HG02610 (cell line): ENCODE results near the gene PA2G4.

Experiments
- ATAC-seq: cut with Tn5 transposase; IDR thresholded peaks from one replicate; pipeline ENCODE4 v1.9.1; 2021; ENCODE audit warnings: mild to moderate bottlenecking, moderate library complexity; ENCODE audit not compliant: unreplicated experiment

The PA2G4 gene

DNA sequence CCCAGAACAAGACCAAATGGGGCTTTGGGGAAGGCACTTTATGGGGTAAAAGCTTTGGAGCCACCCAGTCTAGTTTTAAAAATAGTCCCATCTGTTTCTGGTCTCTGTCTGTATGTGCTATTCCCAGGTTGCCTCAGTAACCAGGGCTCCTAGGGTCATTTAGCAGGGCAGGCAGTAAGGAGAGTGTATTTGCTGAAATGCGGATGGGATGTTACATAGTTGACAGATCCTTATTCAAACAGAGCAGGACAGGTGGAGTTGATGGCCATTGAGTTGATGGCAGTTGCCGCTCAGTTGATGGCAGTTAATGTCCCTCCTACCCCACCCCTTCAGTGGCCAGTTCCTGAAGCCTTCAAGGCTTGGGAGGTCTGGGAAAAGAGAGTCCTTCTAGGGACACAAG is 18.3 kb downstream of the PA2G4 start:
- no peak for ATAC-seq

DNA sequence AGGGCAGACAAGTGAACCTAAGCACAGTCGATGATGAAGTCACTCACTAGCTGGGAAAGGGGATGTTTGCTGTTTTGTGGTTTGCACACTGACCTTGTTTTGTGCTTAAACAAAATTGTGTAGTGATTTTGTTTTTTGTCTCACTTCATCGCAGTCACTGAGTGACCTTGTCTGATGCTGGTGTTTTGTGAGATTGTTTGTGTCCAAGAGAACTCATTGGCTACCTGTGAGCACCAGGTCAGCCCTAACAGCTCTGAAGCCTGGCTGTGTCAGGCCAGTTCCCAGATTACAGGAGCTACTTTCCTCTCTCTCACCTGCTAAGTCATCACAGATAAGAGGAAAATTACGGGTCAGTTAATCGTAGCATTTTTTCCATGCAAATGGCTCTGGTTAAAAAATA is 19.8 kb downstream of the PA2G4 start:
- ATAC-seq: no peak

DNA sequence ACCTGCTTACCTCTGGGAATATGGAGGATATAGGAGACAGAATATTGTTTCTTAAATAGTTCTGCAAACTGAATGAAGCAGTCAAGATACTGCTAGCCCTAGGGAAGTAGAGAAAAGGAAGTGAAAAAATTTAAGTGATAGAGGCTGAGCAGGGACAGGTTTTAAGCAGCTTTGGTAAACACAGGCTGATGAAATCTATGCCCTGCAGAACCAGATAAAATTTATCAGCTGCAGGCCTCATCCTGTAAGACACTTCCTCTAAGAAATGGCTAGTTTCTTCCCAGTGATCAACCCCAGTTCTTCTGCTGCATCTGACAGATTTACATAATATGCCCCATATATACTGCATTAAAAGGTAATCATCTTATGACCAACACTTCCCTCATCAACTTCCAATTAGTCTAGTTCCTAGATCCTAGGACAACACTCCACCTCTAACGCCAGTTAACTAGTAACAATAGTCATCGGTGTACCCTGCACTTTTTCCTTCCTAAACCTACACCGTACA is 22.4 kb downstream of the PA2G4 start:
- ATAC-seq: no peak

DNA sequence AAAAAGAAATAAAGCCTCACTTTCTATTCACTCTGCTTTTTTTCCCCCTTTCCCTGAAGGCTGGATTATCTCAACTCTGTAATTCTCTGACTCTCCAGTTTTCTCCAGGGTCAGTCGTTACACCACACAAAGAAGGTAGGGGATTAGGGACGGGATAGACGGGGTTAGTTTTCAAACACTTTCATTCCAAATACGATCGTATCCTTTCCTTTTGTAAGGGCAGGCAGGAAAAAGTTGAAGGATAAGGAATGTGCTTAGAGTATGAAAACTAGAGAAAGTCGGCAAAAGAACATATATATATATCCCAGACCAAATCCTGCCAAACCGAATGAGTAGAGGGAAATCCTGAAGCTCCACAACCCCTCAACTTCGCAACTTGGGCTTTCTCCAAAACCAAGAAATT is 23.1 kb downstream of the PA2G4 start:
- ATAC-seq: no peak

DNA sequence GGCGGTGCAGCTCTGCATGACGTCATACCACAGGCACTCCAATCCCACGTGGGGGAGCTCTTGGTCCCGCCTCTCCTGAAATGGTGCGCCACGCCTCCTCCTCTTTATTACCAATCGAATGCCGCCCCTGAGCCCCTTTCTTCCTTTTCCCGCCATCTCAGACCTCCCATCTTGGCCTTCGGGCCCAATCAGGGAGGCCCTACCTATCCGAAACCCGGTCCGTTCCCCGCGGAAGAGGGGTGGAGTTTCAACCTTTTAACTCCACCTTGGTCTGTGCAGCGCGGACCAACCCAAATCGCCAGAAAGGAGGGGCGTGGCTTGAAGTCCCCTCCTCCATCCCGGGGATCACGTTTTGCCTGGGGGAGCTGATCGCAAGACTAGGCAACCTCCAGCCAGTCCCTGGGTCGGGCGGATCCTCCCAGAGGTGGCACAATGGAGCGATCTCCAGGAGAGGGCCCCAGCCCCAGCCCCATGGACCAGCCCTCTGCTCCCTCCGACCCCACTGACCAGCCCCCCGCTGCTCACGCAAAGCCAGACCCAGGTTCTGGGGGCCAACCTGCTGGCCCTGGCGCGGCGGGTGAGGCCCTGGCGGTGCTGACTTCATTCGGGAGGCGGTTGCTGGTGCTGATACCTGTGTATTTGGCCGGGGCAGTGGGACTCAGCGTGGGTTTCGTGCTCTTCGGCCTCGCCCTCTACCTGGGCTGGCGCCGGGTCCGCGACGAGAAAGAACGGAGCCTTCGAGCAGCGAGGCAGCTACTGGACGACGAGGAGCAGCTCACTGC is 23.7 kb downstream of the PA2G4 start, which contains the start of gene ESYT1:
Gene ESYT1, plus strand, starts transcription at position 380 of the 782 bp plus-strand sequence. Its CDS starts 53 bp downstream, at position 433.
- ATAC-seq: peak; percentile 88

DNA sequence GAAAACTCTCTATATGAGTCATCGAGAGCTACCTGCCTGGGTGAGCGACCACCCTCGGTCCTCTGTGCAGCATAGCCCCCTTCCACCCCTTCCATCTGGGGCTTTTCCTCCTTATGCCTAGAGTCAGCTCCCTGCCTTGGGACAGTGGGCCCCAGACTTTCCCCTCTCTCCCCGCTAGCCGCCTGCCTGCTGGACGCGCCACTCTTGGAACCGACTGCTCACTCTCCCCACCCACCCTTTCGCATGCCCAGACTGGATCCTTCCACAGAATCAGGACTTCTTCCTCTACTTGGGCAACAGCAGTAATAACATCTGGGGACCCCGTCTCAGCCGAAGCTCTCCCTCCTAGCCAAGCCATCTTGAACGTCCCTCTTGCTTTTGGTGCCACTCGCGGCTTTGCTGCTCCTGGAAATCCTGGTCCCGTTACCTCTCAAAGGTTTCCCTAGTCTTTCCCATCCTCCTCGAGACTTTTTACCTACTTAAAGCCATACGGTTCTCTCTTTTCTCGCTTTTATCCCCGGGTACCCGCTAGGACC is 24.4 kb downstream of the PA2G4 start:
- no peak for ATAC-seq

DNA sequence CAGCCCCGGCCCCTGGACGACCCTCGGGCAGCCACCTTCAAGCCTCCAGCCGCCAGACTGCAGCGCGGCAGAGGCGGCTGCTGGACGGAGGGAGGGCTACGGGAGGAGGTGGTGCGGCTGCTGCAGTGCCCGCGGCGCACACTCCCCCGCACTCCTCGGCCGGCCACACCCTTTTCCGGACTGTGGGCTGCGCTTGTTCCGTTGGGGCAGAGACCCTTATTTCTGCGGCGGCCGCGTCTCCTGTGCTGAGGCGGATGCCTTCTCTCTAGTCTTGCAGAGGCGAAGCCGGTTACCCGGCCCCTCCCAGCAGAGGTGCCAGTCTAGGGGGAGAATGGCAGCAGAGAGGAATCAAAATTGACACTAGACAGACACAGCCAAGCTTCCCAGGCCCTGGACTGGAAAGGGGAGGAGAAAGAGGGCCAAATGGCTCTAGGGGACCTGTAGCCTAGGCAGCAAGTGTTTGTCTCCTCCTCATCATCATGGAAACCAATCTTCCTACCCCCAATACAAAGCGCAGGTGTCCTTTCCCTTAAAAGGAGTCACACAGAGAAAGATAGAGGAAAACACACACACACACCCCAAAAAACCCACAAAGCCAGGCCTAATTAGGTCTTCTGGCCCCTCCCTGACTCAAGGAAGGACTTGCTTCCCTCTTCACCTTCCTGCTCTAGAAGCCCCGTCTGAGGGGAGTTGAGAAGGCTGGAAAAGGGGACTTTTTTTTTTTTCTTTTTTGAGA is 25.0 kb downstream of the PA2G4 start:
- peak; percentile 25 for ATAC-seq

DNA sequence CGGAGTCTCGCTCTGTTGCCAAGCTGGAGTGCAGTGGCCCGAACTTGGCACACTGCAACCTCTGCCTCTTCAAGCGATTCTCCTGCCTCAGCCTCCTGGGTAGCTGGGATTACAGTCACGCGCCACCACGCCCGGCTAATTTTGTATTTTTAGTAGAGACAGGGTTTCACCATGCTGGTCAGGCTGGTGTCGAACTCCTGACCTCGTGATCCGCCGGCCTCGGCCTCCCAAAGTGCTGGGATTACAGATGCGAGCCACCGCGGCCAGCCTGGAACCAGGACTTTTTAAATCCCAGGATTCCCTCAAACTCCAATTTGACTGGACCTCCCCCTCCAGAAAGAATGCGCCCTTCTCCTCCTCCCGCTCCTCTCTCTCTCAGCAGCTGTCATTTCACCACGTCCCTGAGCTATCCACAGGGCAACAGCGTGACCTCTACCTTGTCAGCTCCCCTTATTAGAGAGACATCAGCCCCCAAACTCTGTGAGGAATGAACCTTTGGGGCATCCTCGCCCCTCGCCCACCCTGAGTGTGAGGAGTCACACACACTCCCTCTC is 25.7 kb downstream of the PA2G4 start:
- ATAC-seq: no peak

DNA sequence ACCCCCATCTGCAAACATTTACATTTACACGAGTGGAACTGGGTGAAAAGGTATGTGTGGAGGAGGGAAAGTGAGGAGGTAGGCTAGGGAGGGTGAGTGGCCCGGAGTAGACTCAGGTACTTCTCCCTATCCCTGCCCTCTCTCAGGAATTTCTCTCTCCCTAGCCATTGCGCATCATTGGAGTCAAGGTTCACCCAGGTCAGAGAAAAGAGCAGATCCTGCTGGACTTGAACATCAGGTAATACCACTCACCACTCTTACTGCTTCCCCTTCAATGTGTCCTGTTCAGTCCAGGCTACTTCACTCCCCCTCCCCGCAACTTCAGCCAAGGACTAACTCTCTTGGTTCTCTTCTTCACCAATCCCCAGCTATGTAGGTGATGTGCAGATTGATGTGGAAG is 26.5 kb downstream of the PA2G4 start:
- ATAC-seq: no peak

DNA sequence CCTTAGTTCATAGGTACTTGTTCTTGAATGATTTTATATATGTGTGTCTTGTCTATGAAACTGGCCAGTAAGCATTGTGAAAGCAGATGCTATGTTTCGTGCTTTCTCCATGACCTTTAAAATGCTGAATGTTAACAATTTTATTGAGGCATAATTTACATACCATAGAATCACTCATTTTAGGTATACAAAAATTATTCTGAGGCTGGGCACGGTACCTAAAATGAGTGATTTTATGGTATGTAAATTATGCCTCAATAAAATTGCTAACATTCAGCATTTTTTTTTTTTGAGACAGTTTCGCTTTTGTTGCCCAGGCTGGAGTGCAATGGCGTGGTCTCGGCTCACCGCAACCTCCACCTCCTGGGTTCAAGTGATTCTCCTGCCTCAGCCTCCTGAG is 30.5 kb downstream of the PA2G4 start:
- no peak for ATAC-seq

DNA sequence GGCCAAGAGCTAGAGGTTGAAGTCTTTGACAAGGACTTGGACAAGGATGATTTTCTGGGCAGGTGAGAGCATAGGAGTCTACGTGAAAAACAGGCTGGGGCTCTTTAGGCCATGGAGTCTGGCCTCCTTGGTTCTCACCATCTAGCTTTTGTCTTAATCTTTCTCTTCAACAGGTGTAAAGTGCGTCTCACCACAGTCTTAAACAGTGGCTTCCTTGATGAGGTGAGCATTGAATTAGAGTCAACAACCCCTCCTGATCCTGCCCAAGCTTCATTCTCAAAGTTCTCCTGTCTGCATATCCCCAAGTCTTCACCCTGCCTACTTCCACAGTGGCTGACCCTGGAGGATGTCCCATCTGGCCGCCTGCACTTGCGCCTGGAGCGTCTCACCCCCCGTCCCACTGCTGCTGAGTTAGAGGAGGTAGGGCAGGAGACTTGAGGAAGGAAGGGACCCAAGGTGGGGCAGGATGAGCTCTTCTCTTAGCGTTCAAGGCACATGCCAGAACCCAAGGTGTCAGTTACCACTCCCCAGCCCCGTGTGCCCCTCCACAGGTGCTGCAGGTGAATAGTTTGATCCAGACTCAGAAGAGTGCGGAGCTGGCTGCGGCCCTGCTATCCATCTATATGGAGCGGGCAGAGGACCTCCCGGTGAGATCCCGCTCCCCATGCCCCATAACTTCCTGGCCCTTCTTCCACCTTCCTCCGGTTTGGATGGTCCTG is 33.7 kb downstream of the PA2G4 start:
- no peak for ATAC-seq

DNA sequence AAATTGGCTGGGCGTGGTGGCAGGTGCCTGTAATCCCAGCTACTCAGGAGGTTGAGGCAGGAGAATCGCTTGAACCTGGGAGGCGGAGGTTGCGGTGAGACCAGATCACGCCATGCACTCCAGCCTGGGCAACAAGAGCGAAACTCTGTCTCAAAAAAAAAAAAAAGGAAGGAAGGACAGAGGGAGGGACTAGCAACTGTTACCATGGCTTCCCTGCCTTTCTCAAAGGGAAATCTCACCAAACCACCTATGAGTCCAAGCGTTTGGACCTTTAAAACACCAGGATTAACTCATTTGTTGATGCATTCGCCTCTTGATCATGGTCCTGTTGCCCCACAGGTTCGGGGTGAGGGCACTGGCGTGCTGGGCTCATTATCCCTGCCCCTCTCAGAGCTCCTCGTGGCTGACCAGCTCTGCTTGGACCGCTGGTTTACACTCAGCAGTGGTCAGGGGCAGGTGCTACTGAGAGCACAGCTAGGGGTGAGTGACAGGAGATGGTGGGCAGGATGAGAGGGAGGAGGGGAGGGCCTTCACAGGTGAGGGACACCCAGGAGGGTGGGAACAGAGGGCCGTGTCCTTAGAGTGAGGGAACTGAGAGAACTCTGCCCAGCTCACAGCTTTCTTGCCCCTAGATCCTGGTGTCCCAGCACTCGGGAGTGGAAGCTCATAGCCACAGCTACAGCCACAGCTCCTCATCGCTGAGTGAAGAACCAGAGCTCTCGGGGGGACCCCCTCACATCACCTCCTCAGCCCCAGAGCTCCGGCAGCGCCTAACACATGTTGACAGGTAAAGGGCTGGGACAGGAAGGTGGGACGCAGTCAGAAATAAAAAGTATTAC is 37.8 kb downstream of the PA2G4 start:
- no peak for ATAC-seq

DNA sequence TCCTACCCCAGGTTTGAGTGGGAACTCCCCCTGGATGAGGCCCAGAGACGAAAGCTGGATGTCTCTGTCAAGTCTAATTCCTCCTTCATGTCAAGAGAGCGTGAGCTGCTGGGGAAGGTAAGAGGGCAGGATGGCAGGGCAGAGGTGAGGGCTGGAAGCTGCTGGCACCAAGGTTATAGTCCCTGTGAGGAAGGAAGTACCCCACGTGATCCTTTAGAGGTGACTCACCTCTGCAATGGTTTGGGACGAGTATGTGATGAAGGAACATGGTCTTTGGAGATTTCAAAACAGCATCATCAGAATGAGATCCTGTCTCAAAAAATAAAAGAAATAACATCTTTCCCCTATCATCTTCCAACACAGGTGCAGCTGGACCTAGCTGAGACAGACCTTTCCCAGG is 38.9 kb downstream of the PA2G4 start:
- ATAC-seq: no peak

DNA sequence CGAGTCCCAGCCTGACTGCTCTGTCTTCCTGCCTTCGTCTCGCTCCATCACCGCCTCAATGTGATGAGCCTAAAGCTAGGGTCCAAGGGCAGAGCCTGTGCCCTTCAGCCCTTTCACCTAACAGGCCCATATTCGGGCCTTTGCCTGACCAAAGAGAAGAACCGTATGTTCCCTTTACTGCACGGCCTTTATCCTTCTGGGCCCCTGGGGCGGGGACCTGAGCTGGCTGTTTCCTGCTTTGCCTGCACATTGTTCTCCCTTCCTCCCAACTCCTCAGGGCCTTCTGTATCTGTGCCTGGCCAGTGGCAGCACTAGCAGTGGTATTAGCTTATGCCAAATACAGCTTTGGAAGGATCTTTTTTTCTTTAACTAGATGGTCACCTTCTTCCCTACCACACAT is 39.5 kb downstream of the PA2G4 start:
- no peak for ATAC-seq

DNA sequence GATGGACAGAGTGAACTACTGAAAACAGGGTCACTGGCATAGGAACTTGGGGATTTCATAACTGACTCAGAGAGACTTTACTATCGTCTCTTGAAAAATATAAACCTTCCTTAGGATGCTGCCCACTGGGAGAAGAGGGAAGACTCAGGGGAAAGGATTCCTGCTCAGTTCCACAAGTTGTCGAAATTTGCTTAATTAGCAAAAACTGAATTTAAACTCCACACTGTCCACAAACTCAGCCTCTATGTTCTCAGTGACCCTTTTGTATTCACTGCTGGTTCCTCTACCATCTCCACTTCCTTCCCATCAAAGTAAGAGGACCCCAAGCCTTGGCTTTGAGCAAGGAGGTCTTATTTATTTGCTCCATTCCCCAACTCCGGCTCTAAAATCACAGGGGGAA is 40.9 kb downstream of the PA2G4 start:
- no peak for ATAC-seq

DNA sequence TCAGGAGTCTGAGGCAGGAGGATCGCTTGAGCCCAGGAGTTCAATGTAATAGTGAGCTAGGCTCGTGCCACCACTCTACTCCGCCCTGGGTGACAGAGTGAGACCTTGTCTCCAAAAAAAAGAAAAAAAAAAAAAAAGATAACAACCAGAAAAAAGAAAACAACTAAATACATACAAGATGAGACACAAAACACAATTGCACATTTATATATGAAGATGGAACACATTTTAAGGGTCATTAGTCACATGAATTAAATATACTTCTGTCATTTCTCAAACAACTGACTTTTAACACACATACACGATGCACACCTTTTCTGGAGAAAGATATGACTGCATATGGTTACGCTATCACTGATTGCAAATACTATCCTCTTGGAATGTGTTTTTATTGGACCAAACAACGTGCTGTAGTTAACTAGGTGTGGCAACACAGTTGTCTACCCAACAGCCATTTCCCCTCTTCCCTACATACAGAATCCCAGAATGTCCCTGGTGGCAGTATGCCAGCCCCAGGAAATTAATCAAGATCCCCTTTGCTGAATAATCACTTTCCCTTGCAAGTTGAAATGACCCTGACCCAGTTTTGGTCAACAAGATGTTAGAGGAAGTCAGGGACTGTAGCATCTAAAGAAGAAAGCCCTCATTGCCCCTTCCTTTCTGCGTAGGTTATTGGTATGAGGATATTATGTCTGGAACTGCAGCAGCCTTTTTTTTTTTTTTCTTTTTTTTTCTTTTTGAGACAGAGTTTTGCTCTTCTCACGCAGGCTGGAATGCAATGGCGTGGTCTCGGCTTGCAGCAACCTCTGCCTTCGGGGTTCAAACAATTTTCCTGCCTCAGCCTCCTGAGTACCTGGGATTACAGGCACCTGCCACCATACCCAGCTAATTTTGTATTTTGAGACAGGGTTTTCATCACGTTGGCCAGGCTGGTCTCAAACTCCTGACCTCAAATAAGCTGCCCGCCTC is 42.4 kb downstream of the PA2G4 start:
- ATAC-seq: no peak

DNA sequence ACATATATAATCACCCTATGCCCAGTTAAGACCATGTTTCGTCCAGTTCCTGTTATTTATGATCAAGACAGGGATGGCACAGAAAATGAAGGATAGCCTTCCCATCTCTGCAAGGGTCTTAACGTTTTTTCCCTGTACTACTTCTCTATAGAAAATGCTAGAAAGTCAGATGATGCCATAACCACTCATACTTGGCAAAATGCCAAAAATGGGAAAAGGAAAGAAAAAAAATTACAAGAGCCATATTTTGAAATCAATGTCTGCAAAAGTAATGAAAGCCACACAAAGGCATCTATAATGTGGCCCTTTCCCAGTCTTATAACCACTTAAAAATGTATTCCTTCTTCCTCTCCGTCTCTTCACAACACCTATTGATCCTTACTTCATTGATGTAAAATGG is 46.2 kb downstream of the PA2G4 start:
- ATAC-seq: no peak

DNA sequence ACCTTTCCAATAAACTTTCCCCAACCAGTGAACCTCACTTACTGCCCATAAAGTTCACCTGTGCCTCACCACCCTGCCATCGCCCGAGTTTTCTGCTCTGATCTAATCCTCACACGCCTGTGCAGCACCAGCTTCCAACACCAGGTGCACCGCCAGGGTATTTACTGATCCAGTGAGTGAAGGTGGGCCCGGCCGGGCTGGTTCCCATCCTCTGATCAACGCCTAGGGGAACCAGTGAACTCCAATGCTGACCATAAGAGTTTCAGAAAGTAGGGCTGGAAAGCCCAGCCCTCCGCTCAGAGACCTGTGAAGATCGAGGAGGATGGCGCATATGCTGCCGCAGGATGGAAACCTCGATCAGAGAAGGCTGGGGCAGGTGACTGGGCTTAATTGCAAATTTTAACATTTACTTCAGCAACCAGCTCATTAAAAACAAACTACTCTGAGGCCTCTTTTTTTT is 47.3 kb downstream of the PA2G4 start:
- ATAC-seq: peak; percentile 60
